ENCODE results near the gene KRTAP5-5. TPM values are rescaled to one million over a fixed set of nuclear protein-coding genes. Genes with fewer than 3 reads are reported as not detected.

Gene KRTAP5-5
- total RNA-seq, 1 donor from 2014 or later = not detected

GRCh38 chr11:1631066-1631568 is 1.5 kb downstream of the KRTAP5-5 start:
- CTCF ChIA-PET = interaction anchor here (1.2 to 2.0 kb wide), 3 partner anchors 9 to 57 kb away, joined by 3 to 11 read pairs (median 5); no protein-coding TSS in a partner anchor
- POLR2A ChIA-PET = no interaction called here

GRCh38 chr11:1632053-1632714 is 2.6 kb downstream of the KRTAP5-5 start:
- peaks cover 4% of the 10 kb centered on the region for H3K4me1 Mint-ChIP-seq
- H3K27ac Mint-ChIP-seq = no peak overlapping the region
- ATAC-seq (ENCODE audit: low read depth) = no peak
- H3K4me3 Mint-ChIP-seq = no peak overlapping the region
- no peak for DNase-seq
- H3K27me3 Mint-ChIP-seq = peaks cover 29% of the 10 kb centered on the region
- TF ChIP-seq CTCF (IDR thresholded peaks at IDR 0.05) = no peak
- intact Hi-C loops (cut with micrococcal nuclease) = no loop called here
- POLR2A ChIA-PET = no interaction called here
- CTCF ChIA-PET = interaction anchor here (1.5 to 2.0 kb wide), 2 partner anchors 8 to 21 kb away, joined by 5 to 11 read pairs; no protein-coding TSS in a partner anchor
- no peaks in the 10 kb centered on the region for H3K36me3 Mint-ChIP-seq (ENCODE audit: low read depth)
- no peaks in the 10 kb centered on the region for H3K9me3 Mint-ChIP-seq

More at GRCh38 chr11:1631066-1631568, 1.5 kb downstream of the KRTAP5-5 start:
- no peak for DNase-seq
- peaks cover 26% of the 10 kb centered on the region for H3K27me3 Mint-ChIP-seq
- no peaks in the 10 kb centered on the region for H3K36me3 Mint-ChIP-seq (ENCODE audit: low read depth)
- ATAC-seq (ENCODE audit: low read depth) = no peak
- no peaks in the 10 kb centered on the region for H3K9me3 Mint-ChIP-seq
- no peak overlapping the region for H3K4me3 Mint-ChIP-seq
- intact Hi-C loops (cut with micrococcal nuclease) = no loop called here
- no peak overlapping the region for H3K27ac Mint-ChIP-seq
- H3K4me1 Mint-ChIP-seq = peaks cover 4% of the 10 kb centered on the region
- TF ChIP-seq CTCF (IDR thresholded peaks at IDR 0.05) = no peak

- H3K27ac Mint-ChIP-seq = no peak overlapping the region
- intact Hi-C loops (cut with micrococcal nuclease) = no loop called here
- DNase-seq (no peak), ATAC-seq (ENCODE audit: low read depth) (no peak)
- peaks cover 30% of the 10 kb centered on the region for H3K27me3 Mint-ChIP-seq
- no peaks in the 10 kb centered on the region for H3K9me3 Mint-ChIP-seq
- TF ChIP-seq CTCF (IDR thresholded peaks at IDR 0.05) = no peak
- POLR2A ChIA-PET = no interaction called here
- no peaks in the 10 kb centered on the region for H3K36me3 Mint-ChIP-seq (ENCODE audit: low read depth)
- CTCF ChIA-PET = no interaction called here
- H3K4me3 Mint-ChIP-seq = no peak overlapping the region
- H3K4me1 Mint-ChIP-seq = peaks cover 2% of the 10 kb centered on the region
Observed at GRCh38 chr11:1633864-1634263, 4.3 kb downstream of the KRTAP5-5 start.

GRCh38 chr11:1636291-1636950 is 6.8 kb downstream of the KRTAP5-5 start:
- CTCF ChIA-PET = no interaction called here
- intact Hi-C loops (cut with micrococcal nuclease) = no loop called here
- peaks cover 31% of the 10 kb centered on the region for H3K27me3 Mint-ChIP-seq
- TF ChIP-seq CTCF (IDR thresholded peaks at IDR 0.05) = no peak
- H3K4me3 Mint-ChIP-seq = no peak overlapping the region
- POLR2A ChIA-PET = no interaction called here
- ATAC-seq (ENCODE audit: low read depth) (no peak), DNase-seq (no peak)
- H3K27ac Mint-ChIP-seq = no peak overlapping the region
- no peaks in the 10 kb centered on the region for H3K36me3 Mint-ChIP-seq (ENCODE audit: low read depth)
- H3K9me3 Mint-ChIP-seq = no peaks in the 10 kb centered on the region
- peaks cover 2% of the 10 kb centered on the region for H3K4me1 Mint-ChIP-seq

GRCh38 chr11:1637628-1638027 is 8.1 kb downstream of the KRTAP5-5 start:
- TF ChIP-seq CTCF (IDR thresholded peaks at IDR 0.05) = no peak
- Mint-ChIP-seq H3K27ac (no peak overlapping the region), H3K4me3 (no peak overlapping the region), H3K9me3 (no peaks in the 10 kb centered on the region), H3K36me3 (ENCODE audit: low read depth) (no peaks in the 10 kb centered on the region), H3K4me1 (peaks cover 2% of the 10 kb centered on the region), H3K27me3 (peaks cover 26% of the 10 kb centered on the region)
- DNase-seq (no peak), ATAC-seq (ENCODE audit: low read depth) (no peak)
- ChIA-PET POLR2A (no interaction called here), CTCF (no interaction called here)
- intact Hi-C loops (cut with micrococcal nuclease) = no loop called here

All from activated B cell treated with CpG ODN at 0.5 μM for 24 hours (primary cell).